ENCODE results near the gene FOXR1.
A peak's percentile ranks its signal among the peaks of the same experiment; 100 is the strongest.
"Not testable (repeated sequence)": the region's sequence is repeated elsewhere in the genome, so short reads cannot be mapped to it uniquely, and the experiment has no call there.

The FOXR1 gene

GRCh38 chr11:118947091-118947490 is 24.5 kb upstream of the FOXR1 start:
- DNase-seq (ENCODE audit: low read depth in 2 of 2) = no peak

GRCh38 chr11:118948000-118948399 is 23.6 kb upstream of the FOXR1 start:
- no peak for DNase-seq (ENCODE audit: low read depth in 2 of 2)

GRCh38 chr11:118953265-118953664 is 18.3 kb upstream of the FOXR1 start:
- no peak for DNase-seq (ENCODE audit: low read depth in 2 of 2)

GRCh38 chr11:118953976-118954375 is 17.6 kb upstream of the FOXR1 start:
- DNase-seq (ENCODE audit: low read depth in 2 of 2) = not testable (repeated sequence)

GRCh38 chr11:118956094-118956846 is 15.3 kb upstream of the FOXR1 start, which contains the start of gene UPK2:
UPK2 (plus strand) TSS chr11:118956298; CDS start chr11:118956351, 53 bp downstream.
- peak; percentile 79 to 80 for DNase-seq (ENCODE audit: low read depth in 2 of 2)

GRCh38 chr11:118956847-118957469 is 14.6 kb upstream of the FOXR1 start:
- no peak for DNase-seq (ENCODE audit: low read depth in 2 of 2)

- no peak for DNase-seq (ENCODE audit: low read depth in 2 of 2)
These were observed 14.0 kb upstream of the FOXR1 start for GRCh38 chr11:118957549-118957948.

DNA sequence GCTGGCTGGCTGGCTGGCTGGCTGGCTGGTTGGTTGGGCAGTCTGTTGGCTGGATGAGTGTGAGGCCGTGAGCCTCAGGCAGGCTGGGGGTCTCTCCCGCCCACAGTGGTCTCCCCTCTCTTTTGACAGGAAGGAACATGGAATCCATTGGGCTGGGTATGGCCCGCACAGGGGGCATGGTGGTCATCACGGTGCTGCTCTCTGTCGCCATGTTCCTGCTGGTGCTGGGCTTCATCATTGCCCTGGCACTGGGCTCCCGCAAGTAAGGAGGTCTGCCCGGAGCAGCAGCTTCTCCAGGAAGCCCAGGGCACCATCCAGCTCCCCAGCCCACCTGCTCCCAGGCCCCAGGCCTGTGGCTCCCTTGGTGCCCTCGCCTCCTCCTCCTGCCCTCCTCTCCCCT is 13.6 kb upstream of the FOXR1 start:
- DNase-seq (ENCODE audit: low read depth in 2 of 2) = no peak

GRCh38 chr11:118958577-118958976 is 13.0 kb upstream of the FOXR1 start:
- no peak for DNase-seq (ENCODE audit: low read depth in 2 of 2)

DNA sequence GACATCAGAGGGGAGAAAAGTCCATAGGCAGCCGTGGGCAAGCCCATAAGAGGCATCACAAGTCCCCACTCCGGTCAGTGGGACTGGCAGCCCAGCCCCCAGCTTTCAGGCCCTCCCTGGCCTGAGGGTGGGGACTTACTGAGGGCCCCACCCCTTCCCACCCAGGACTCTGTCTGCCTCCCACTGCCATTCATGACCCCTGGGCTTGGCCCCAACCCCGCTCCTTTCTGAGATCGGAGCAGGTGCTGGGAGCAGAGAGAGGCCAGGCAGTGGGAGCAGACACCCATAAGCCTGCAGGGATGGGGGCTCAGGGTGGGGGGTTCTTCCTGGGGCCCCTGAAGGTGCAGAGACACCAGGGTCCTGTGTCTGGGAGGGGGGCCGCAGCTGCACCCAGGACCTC is 10.4 kb upstream of the FOXR1 start:
- no peak for DNase-seq (ENCODE audit: low read depth in 2 of 2)

- no peak for DNase-seq (ENCODE audit: low read depth in 2 of 2)
These were observed 10.0 kb upstream of the FOXR1 start for GRCh38 chr11:118961591-118961990.

DNA sequence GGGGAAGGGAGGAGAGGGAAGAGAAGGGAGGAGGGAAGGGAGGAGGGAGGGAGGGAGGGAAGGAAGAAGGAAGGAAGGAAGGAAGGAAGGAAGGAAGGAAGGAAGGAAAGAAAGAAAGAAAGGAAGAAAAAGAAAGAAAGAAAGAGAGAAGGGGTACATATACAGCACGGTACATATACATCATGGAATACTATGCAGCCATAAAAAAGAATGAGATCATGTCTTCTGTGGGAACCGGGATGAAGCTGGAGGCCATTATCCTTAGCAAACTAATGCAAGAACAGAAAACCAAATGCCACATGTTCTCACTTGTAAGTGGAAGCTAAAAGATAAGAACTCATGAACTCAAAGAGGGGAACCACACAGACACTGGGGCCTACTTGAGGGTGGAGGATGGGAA is 2.1 kb upstream of the FOXR1 start:
- not testable (repeated sequence) for DNase-seq (ENCODE audit: low read depth in 2 of 2)

- no peak for DNase-seq (ENCODE audit: low read depth in 2 of 2)
These were observed 2.4 kb downstream of the FOXR1 start for GRCh38 chr11:118973985-118974384.

- DNase-seq (ENCODE audit: low read depth in 2 of 2) = no peak
These were observed 4.5 kb downstream of the FOXR1 start for GRCh38 chr11:118975771-118976709.

GRCh38 chr11:118979434-118979833 is 7.9 kb downstream of the FOXR1 start:
- DNase-seq (ENCODE audit: low read depth in 2 of 2) = no peak

DNA sequence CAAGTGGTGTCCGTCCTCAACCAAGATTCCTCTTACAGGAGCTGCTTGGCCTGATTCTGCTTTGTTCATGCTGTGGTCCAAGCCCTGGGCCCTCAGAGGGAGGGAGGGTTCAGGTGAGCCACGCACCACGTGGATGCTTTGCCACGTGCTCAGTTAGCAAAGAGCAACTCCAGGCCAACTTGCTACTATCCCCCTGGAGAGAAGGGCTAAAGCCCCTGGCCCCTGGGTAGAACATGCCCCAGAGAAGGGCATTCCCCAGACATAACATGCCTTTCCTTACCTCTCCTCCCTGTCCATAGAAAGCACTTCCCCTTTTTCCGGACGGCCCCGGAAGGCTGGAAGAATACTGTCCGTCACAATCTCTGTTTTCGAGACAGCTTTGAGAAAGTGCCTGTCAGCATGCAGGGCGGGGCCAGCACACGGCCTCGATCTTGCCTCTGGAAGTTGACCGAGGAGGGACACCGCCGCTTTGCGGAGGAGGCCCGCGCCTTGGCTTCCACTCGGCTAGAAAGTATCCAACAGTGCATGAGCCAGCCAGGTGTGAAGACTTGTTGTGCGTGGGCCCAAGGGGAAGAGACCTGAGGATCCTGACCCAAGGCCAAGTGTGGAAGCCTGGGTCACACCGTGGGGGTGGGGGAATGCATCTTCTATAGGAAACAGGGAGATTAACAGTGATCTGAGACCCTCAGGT is 8.8 kb downstream of the FOXR1 start:
- no peak for DNase-seq (ENCODE audit: low read depth in 2 of 2)

DNA sequence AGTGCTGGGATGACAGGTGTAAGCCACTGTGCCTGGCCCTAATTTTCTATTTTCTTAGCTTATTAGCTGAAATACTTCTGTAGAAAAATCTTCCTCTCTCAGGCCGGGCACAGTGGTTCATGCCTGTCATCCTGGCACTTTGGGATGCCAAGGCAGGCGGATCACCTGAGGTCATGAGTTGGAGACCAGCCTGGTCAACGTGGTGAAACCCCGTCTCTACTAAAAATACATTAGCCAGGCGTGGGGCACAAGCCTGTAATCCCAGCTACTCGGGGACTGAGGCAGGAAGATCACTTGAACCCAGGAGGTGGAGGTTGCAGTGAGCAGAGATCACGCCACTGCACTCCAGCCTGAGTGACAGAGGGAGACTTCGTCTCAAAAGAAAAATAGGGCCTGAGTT is 12.8 kb downstream of the FOXR1 start:
- DNase-seq (ENCODE audit: low read depth in 2 of 2) = not testable (repeated sequence)

- DNase-seq (ENCODE audit: low read depth in 2 of 2) = no peak
These were observed 13.3 kb downstream of the FOXR1 start for GRCh38 chr11:118984825-118985224.

DNA sequence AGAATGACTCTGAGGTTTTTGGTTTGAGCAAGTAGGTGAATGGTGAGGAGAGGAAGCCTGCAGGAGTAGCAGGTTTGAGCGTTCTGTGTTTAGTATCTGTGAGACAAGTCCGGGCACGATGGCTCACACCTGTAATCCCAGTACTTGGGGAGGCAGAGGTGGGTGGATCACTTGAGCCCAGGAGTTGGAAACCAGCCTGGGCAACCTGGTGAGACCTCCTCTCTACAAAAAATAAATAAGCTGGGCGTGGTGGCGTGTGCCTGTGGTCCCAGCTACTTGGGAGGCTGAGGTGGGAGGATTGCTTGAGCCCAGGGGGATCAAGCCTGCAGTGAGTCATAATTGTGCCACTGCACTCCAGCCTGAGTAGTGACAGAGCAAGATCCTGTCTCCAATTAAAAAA is 16.7 kb downstream of the FOXR1 start:
- DNase-seq (ENCODE audit: low read depth in 2 of 2) = no peak

GRCh38 chr11:118991486-118992038 is 20.0 kb downstream of the FOXR1 start:
- not testable (repeated sequence) for DNase-seq (ENCODE audit: low read depth in 2 of 2)

DNA sequence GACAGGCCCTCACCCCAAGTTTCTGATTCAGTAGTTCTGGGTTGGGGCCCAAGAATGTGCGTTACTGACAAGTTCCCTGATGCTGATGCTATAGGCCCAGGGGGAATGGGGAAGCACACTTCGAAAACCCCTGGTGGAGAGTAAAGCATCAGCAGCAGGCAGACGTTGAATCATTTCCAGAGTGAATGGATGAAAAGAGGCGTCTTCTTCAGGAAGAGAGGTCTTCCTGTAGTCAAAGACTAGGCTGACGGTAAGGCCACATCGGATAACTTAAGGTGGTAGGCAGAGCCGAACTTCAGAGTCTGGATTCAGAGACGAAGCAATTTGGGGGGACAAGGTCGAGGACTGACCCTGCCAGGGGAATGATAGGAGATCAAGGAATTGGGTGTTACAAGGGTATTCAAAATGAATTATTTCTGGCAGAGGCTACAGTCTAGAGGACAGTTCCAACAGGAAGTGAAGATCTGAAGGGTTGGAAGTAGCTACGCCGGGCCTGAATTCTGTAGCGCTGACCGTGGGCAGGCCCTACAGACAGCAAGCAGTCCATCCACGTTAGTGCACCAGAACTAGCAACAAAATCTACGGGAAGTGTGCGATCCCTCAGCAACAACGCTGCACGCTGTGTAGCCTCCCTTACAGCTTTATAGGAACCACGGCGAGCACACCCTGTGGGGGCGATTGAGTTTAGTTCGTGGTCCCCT is 25.5 kb downstream of the FOXR1 start:
- no peak for DNase-seq (ENCODE audit: low read depth in 2 of 2)
